GM18858 (cell line): ENCODE data around the gene SCN7A.
"Not testable (repeated sequence)": the region's sequence is repeated elsewhere in the genome, so short reads cannot be mapped to it uniquely, and the experiment has no call there.

Experiments
- ATAC-seq: cut with Tn5 transposase; IDR thresholded peaks from one replicate; pipeline ENCODE4 v1.9.1; 2021; ENCODE audit not compliant: unreplicated experiment

The SCN7A gene

GRCh38 chr2:166454006-166454595 is 39.9 kb downstream of the SCN7A start:
- ATAC-seq, result no peak

- no peak for ATAC-seq
Measured at GRCh38 chr2:166451468-166451867, 42.6 kb downstream of the SCN7A start.

- ATAC-seq, result peak; percentile 94
Measured at GRCh38 chr2:166449439-166449838, 44.6 kb downstream of the SCN7A start.

- ATAC-seq, result no peak
Measured at GRCh38 chr2:166448106-166448505, 45.9 kb downstream of the SCN7A start.

- ATAC-seq, result no peak
Measured at GRCh38 chr2:166444306-166444705, 49.7 kb downstream of the SCN7A start.

GRCh38 chr2:166440313-166440712 is 53.7 kb downstream of the SCN7A start:
- no peak for ATAC-seq

GRCh38 chr2:166439078-166439477 is 55.0 kb downstream of the SCN7A start:
- no peak for ATAC-seq

GRCh38 chr2:166436976-166437375 is 57.1 kb downstream of the SCN7A start:
- no peak for ATAC-seq

GRCh38 chr2:166436189-166436588 is 57.9 kb downstream of the SCN7A start:
- no peak for ATAC-seq

- ATAC-seq, result no peak
Measured at GRCh38 chr2:166434491-166434890, 59.6 kb downstream of the SCN7A start.

- ATAC-seq, result no peak
Measured at GRCh38 chr2:166433457-166433856, 60.6 kb downstream of the SCN7A start.

GRCh38 chr2:166432331-166432730 is 61.7 kb downstream of the SCN7A start:
- ATAC-seq, result no peak

GRCh38 chr2:166424841-166425240 is 69.2 kb downstream of the SCN7A start:
- ATAC-seq, result no peak

- no peak for ATAC-seq
Measured at GRCh38 chr2:166419616-166419934, 74.5 kb downstream of the SCN7A start.

GRCh38 chr2:166418853-166419615 is 75.0 kb downstream of the SCN7A start:
- ATAC-seq, result no peak

- ATAC-seq, result no peak
Measured at GRCh38 chr2:166417669-166418068, 76.4 kb downstream of the SCN7A start.

GRCh38 chr2:166413255-166413654 is 80.8 kb downstream of the SCN7A start:
- no peak for ATAC-seq

GRCh38 chr2:166411473-166412230 is 82.4 kb downstream of the SCN7A start:
- ATAC-seq, result no peak

- ATAC-seq, result no peak
Measured at GRCh38 chr2:166410828-166411472, 83.1 kb downstream of the SCN7A start.

- ATAC-seq, result not testable (repeated sequence)
Measured at GRCh38 chr2:166407746-166408145, 86.3 kb downstream of the SCN7A start.

GRCh38 chr2:166406374-166406773 is 87.7 kb downstream of the SCN7A start:
- no peak for ATAC-seq

GRCh38 chr2:166405569-166405926 is 88.5 kb downstream of the SCN7A start:
- no peak for ATAC-seq
